Ectodermal cell (in vitro differentiated cells): ENCODE data around the gene CD34.

Experiments used
- H3K27ac ChIP-seq: 2 replicates; pipeline ENCODE4 v1.7.0; 2013; ENCODE audit warnings: mild to moderate bottlenecking, low read depth, low read length; ENCODE audit not compliant: insufficient read depth, poor library complexity, severe bottlenecking
- H3K27me3 ChIP-seq: 2 replicates; pipeline ENCODE4 v1.7.0; 2013; ENCODE audit warnings: mild to moderate bottlenecking, low read length; ENCODE audit not compliant: insufficient read depth, control insufficient read depth, poor library complexity, severe bottlenecking
- H3K36me3 ChIP-seq: one replicate; pipeline ENCODE4 v1.7.0; 2013; ENCODE audit warnings: low read length; ENCODE audit not compliant: control insufficient read depth, insufficient read depth
- H3K4me1 ChIP-seq: one replicate; pipeline ENCODE4 v1.7.0; 2013; ENCODE audit warnings: low read length; ENCODE audit not compliant: control insufficient read depth, insufficient read depth
- H3K4me3 ChIP-seq: 2 replicates; pipeline ENCODE4 v1.7.0; 2013; ENCODE audit warnings: low read depth, low read length, control low read depth; ENCODE audit not compliant: insufficient read depth
- H3K9me3 ChIP-seq: 2 replicates; pipeline ENCODE4 v1.7.0; 2013; ENCODE audit warnings: mild to moderate bottlenecking, low read length, moderate library complexity; ENCODE audit not compliant: control insufficient read depth
- WGBS, 2 experiments: methylation state at CpG; one replicate each; pipeline ENCODE4 v1.1.7; 2013; ENCODE audit warnings: missing lambda C conversion rate in 2 of 2; 5-methylcytosine and 5-hydroxymethylcytosine counted together

Gene CD34

GRCh38 chr1:207868774-207869721 lies 41.9 kb downstream of the CD34 start:
- H3K36me3 ChIP-seq: no peaks in the 10 kb centered on the region
- H3K27me3 ChIP-seq: peaks cover 29% of the 10 kb centered on the region
- H3K9me3 ChIP-seq: no peaks in the 10 kb centered on the region
- no peak overlapping the region for H3K27ac ChIP-seq
- peak overlapping the region; percentile 58 for H3K4me3 ChIP-seq
- WGBS, 2 experiments: 5 to 6% methylated on average over 87 of the region's 87 CpGs
- no peaks in the 10 kb centered on the region for H3K4me1 ChIP-seq

- Histone ChIP-seq H3K9me3 (no peaks in the 10 kb centered on the region), H3K4me1 (no peaks in the 10 kb centered on the region), H3K4me3 (peak overlapping the region; percentile 58), H3K27me3 (peaks cover 29% of the 10 kb centered on the region), H3K36me3 (no peaks in the 10 kb centered on the region), H3K27ac (no peak overlapping the region)
- 27 to 32% methylated on average over 23 to 24 of the region's 24 CpGs for WGBS, 2 experiments
Observed at GRCh38 chr1:207868251-207868773, 42.6 kb downstream of the CD34 start.

- Histone ChIP-seq H3K4me3 (no peak overlapping the region), H3K4me1 (no peaks in the 10 kb centered on the region), H3K36me3 (no peaks in the 10 kb centered on the region), H3K27me3 (peaks cover 29% of the 10 kb centered on the region), H3K27ac (no peak overlapping the region), H3K9me3 (no peaks in the 10 kb centered on the region)
- WGBS, 2 experiments: 91 to 92% methylated on average over 19 of the region's 19 CpGs
Observed at GRCh38 chr1:207867136-207868109, 43.5 kb downstream of the CD34 start.

GRCh38 chr1:207866471-207867135 lies 44.3 kb downstream of the CD34 start:
- H3K36me3 ChIP-seq: no peaks in the 10 kb centered on the region
- H3K27ac ChIP-seq: no peak overlapping the region
- WGBS, 2 experiments: 89 to 93% methylated on average over 7 to 9 of the region's 9 CpGs
- no peaks in the 10 kb centered on the region for H3K9me3 ChIP-seq
- no peaks in the 10 kb centered on the region for H3K4me1 ChIP-seq
- H3K4me3 ChIP-seq: no peak overlapping the region
- H3K27me3 ChIP-seq: peaks cover 29% of the 10 kb centered on the region

DNA sequence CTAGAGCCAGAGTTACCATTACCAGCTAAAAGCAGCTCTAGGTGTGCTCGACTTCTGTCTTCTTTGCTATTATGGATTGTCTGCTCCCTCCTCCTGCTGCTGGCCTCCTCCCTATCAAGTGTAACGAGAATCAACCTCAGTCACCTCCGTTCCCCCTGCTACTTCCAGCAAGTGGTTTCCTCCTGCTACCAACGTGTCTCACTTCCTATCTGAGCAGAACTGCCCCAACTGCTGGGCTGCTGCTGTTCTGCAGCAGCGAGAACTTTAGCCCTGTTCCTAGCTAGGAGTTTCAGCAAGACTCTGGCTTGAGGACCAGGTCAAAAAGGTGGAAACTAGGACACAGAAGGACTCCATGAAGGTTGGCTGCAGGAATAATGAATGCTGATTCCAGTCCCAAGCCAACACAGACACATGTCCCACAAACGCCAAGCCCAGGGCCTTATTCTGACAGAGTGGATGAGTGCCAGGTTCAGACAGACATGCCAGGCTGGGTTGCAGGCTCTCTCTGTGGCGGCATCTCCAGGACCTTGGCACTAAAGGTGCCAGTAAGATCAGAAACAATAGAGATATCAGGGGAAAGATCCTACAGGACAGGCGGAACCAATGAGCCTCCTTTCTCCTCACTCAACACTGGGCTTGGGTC lies 46.9 kb downstream of the CD34 start:
- 83 to 84% methylated on average over 8 of the region's 8 CpGs for WGBS, 2 experiments
- Histone ChIP-seq H3K36me3 (no peaks in the 10 kb centered on the region), H3K27me3 (peaks cover 9% of the 10 kb centered on the region)

DNA sequence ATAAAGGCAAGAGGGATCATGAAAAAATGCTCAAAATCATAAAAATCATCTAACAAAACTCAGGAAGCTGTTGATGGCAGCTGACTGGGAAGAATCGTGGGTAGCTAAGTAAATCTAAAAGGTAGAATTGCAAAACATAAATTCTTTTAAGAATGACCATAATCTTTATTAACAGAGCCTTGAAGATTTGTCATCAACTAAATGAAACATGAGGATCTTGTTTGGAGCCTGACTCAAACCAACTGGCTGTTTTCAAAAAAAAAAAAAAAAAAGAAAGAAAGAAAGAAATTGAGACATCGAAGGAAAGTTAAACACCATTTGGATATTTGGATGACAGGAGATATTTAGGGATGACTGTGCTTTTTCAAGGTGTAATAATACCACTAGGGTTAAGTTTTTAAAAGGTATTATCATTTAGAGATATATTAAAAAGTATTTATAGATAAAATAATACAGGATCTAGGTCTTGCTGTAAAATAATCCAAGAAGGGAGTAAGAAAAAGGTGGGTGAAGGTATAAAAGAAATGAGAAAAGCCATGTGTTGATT lies 48.6 kb downstream of the CD34 start:
- no peaks in the 10 kb centered on the region for H3K27me3 ChIP-seq
- no peak overlapping the region for H3K4me3 ChIP-seq
- H3K4me1 ChIP-seq: no peaks in the 10 kb centered on the region
- no peaks in the 10 kb centered on the region for H3K36me3 ChIP-seq
- H3K9me3 ChIP-seq: no peaks in the 10 kb centered on the region
- WGBS, 2 experiments: 90 to 100% methylated on average over 1 of the region's 2 CpGs
- no peak overlapping the region for H3K27ac ChIP-seq

More for the DNA sequence above, 46.9 kb downstream of the CD34 start:
- Histone ChIP-seq H3K9me3 (no peaks in the 10 kb centered on the region), H3K4me1 (no peaks in the 10 kb centered on the region), H3K4me3 (no peak overlapping the region), H3K27ac (no peak overlapping the region)

DNA sequence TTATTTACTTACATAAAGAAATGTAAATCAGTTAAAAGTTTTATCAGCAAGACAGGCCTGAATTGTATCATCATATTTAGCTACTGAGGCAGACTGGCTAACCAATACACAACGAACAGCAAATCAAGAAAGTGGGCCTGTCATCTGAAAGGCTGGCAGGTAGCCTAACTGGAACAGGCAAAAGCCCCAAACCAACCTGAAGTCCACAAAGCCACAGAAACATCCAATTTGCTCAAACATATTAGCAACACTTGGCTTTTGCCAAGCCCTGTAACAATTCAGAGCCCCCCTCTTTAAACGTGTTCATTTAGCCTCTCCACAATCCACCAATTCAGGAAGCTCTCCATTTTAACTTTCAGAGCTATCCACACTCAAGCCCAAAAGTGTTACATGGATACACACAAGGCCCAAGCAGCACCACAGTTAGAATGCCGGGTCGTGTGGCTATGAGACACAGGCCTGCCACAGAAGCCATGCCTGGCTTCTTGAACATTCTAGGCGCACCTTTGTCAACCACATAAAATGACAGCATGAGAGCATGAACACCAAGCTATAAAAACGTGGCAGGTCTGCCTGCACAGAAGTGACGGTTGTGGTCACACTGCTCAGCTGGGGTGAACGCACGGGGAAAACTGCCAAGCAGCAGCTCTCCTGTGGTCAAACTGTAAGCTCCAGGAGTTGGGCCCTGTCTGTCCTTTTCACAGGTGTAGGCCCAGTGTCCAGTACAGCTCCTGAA lies 49.3 kb downstream of the CD34 start:
- H3K4me1 ChIP-seq: no peaks in the 10 kb centered on the region
- no peaks in the 10 kb centered on the region for H3K27me3 ChIP-seq
- WGBS, 2 experiments: 91 to 92% methylated on average over 9 of the region's 9 CpGs
- no peaks in the 10 kb centered on the region for H3K9me3 ChIP-seq
- no peaks in the 10 kb centered on the region for H3K36me3 ChIP-seq
- no peak overlapping the region for H3K27ac ChIP-seq
- no peak overlapping the region for H3K4me3 ChIP-seq

DNA sequence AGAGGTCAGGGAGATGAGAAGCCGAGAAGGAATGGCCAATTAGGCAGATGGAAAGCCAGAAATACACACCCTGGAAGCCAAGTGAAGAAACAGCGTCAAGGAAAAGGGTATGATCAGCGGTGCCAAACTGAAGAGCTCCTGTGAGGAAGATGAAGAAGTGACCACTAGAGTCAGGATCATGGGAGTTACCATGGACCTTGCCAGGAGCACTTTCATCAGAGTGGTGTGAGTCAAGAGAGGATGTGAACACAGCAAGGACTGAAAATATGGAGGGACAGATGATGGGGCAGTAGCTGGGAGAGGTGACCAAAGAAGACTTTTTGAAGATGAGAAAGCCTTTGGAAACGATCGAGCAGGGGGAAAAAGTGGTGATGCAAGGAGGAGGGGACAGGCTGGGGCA lies 50.4 kb downstream of the CD34 start:
- Histone ChIP-seq H3K27me3 (no peaks in the 10 kb centered on the region), H3K27ac (no peak overlapping the region), H3K4me3 (no peak overlapping the region), H3K4me1 (no peaks in the 10 kb centered on the region), H3K9me3 (no peaks in the 10 kb centered on the region), H3K36me3 (no peaks in the 10 kb centered on the region)
- 95 to 97% methylated on average over 5 of the region's 5 CpGs for WGBS, 2 experiments

DNA sequence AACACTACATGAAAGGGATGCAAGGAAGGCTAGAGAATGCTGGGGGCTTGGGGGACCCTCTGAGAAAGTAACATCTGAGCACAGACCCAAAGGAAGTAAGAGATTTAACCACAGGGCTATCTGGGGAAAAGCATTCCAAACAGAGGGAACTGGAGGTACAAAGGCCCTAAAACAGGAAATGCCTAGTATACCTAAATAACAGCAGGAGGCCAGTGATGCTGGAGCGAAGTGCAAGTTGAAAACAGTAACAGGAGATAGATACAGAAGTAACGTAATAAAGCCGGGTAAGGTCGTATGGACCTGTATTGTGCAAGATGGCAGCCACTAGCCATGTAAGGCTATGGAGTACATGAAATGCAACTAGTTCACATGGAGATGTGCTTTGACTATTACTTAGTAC lies 52.1 kb downstream of the CD34 start:
- Histone ChIP-seq H3K27me3 (no peaks in the 10 kb centered on the region), H3K9me3 (no peaks in the 10 kb centered on the region), H3K36me3 (no peaks in the 10 kb centered on the region), H3K27ac (no peak overlapping the region), H3K4me1 (no peaks in the 10 kb centered on the region), H3K4me3 (no peak overlapping the region)
- WGBS, 2 experiments: 69 to 74% methylated on average over 4 of the region's 4 CpGs
